Measurements from ENCODE around the gene LTF. TPM values are rescaled to one million over a fixed set of nuclear protein-coding genes. Genes with fewer than 3 reads are reported as not detected.

Gene LTF
- total and polyA plus RNA-seq, 9 of the 15 experiments (the other 6 are each of a cell fraction or from before 2014, with no cell fraction given), result 0.07 TPM; not detected in 8

DNA sequence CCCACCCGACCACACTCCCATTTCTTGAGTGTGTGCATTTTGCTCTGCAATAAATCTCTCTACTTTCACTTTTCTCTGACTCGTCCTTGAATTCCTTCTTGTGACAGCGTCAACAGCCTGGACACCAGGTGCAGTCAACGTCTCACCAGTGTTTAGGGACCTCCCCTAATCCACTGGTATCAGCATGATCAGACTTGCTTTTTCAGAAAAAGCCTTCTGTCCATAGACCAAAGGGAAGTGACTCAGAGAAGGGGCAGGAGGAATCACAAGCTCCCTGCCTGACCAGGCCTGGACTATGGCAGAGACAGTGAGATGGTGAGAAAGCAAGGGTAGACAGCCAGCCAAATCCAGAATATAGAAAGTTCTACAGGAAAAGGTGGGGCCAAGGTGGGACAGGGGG lies 78.5 kb downstream of the LTF start (continued):
- TF ChIP-seq FOXJ3 (CRISPR knock-in tag; IDR thresholded peaks at IDR 0.05), result no peak
- TF ChIP-seq TEAD2 (tag; IDR thresholded peaks at IDR 0.05), result no peak
- TF ChIP-seq ZFP36 (IDR thresholded peaks at IDR 0.05; ENCODE audit: low read depth, low read length, partially characterized antibody), result peak; percentile 17
- peak; percentile 60 for TF ChIP-seq GABPA (tag; conservative IDR thresholded peaks at IDR 0.05; ENCODE audit: low read depth)
- TF ChIP-seq, protein P1, sequence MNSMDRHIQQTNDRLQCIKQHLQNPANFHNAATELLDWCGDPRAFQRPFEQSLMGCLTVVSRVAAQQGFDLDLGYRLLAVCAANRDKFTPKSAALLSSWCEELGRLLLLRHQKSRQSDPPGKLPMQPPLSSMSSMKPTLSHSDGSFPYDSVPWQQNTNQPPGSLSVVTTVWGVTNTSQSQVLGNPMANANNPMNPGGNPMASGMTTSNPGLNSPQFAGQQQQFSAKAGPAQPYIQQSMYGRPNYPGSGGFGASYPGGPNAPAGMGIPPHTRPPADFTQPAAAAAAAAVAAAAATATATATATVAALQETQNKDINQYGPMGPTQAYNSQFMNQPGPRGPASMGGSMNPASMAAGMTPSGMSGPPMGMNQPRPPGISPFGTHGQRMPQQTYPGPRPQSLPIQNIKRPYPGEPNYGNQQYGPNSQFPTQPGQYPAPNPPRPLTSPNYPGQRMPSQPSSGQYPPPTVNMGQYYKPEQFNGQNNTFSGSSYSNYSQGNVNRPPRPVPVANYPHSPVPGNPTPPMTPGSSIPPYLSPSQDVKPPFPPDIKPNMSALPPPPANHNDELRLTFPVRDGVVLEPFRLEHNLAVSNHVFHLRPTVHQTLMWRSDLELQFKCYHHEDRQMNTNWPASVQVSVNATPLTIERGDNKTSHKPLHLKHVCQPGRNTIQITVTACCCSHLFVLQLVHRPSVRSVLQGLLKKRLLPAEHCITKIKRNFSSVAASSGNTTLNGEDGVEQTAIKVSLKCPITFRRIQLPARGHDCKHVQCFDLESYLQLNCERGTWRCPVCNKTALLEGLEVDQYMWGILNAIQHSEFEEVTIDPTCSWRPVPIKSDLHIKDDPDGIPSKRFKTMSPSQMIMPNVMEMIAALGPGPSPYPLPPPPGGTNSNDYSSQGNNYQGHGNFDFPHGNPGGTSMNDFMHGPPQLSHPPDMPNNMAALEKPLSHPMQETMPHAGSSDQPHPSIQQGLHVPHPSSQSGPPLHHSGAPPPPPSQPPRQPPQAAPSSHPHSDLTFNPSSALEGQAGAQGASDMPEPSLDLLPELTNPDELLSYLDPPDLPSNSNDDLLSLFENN (IDR thresholded peaks at IDR 0.05; ENCODE audit: low read depth in 2 of 2, low read length in 2 of 2), result no peak
- peak; percentile 63 for TF ChIP-seq CBFA2T3 (IDR thresholded peaks at IDR 0.05)
- TF ChIP-seq, protein P2, sequence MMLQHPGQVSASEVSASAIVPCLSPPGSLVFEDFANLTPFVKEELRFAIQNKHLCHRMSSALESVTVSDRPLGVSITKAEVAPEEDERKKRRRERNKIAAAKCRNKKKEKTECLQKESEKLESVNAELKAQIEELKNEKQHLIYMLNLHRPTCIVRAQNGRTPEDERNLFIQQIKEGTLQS (IDR thresholded peaks at IDR 0.05), result peak; percentile 70
- TF ChIP-seq, protein P2 (CRISPR knock-in tag; conservative IDR thresholded peaks at IDR 0.05), result no peak
- TF ChIP-seq SMAD4 (CRISPR knock-in tag; conservative IDR thresholded peaks at IDR 0.05), result no peak
- TF ChIP-seq KLF16 (IDR thresholded peaks at IDR 0.05), result 0 out of 2 replicates have a peak, but pooled peaks have one; percentile 29
- TF ChIP-seq NBN (IDR thresholded peaks at IDR 0.05; ENCODE audit: low read depth), result peak; percentile 34; the same call in 1 of the 2 replicates
- no peak for TF ChIP-seq MLLT1 (IDR thresholded peaks at IDR 0.05)
- peak; percentile 21; the same call in 1 of the 2 replicates for TF ChIP-seq EP300 (IDR thresholded peaks at IDR 0.05; ENCODE audit: low read length)
- TF ChIP-seq BACH1 (tag; IDR thresholded peaks at IDR 0.05), result peak; percentile 42; the same call in 1 of the 2 replicates
- no peak for TF ChIP-seq ATF1 (CRISPR knock-in tag; IDR thresholded peaks at IDR 0.05)
- peak; percentile 51 for TF ChIP-seq ATF1 (tag; IDR thresholded peaks at IDR 0.05)
- TF ChIP-seq MEIS2 (IDR thresholded peaks at IDR 0.05; ENCODE audit: partially characterized antibody), result peak; percentile 95
- TF ChIP-seq, protein P3, sequence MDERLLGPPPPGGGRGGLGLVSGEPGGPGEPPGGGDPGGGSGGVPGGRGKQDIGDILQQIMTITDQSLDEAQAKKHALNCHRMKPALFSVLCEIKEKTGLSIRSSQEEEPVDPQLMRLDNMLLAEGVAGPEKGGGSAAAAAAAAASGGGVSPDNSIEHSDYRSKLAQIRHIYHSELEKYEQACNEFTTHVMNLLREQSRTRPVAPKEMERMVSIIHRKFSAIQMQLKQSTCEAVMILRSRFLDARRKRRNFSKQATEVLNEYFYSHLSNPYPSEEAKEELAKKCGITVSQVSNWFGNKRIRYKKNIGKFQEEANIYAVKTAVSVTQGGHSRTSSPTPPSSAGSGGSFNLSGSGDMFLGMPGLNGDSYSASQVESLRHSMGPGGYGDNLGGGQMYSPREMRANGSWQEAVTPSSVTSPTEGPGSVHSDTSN (CRISPR knock-in tag; IDR thresholded peaks at IDR 0.05; ENCODE audit: low read depth), result no peak
- TF ChIP-seq, protein P3 (tag; conservative IDR thresholded peaks at IDR 0.05; ENCODE audit: low read depth), result peak; percentile 92
- TF ChIP-seq ZNF639 (CRISPR knock-in tag; conservative IDR thresholded peaks at IDR 0.05 in 1 of 2, IDR thresholded peaks at IDR 0.05 in 1 of 2), result peak in 1 of 2 experiments; percentile 39; a peak in 1 of 4 replicates

Measured in K562 (cell line).